Measurements from ENCODE around the gene PLS3.
A peak's percentile ranks its signal among the peaks of the same experiment; 100 is the strongest.

Gene PLS3

GRCh38 chrX:115690511-115691216 is 129.7 kb downstream of the PLS3 start:
- H3K27ac ChIP-seq (ENCODE audit: low read depth, low read length): peak overlapping the region; percentile 81
- no peaks in the 10 kb centered on the region for H3K79me2 ChIP-seq (ENCODE audit: control insufficient read depth, insufficient read depth, low read length, unreplicated experiment)
- peak overlapping the region; percentile 81 for H2AFZ ChIP-seq (ENCODE audit: low read length, unreplicated experiment)
- peaks cover 4% of the 10 kb centered on the region for H3K4me1 ChIP-seq (ENCODE audit: control insufficient read depth, insufficient read depth, low read length, unreplicated experiment)
- no peaks in the 10 kb centered on the region for H3K27me3 ChIP-seq (ENCODE audit: insufficient read depth, low read length)
- H3K36me3 ChIP-seq (ENCODE audit: insufficient read depth, low read length): no peaks in the 10 kb centered on the region
- H3K4me3 ChIP-seq (ENCODE audit: low read depth, low read length): no peak overlapping the region

GRCh38 chrX:115693476-115693875 is 132.5 kb downstream of the PLS3 start:
- no peak overlapping the region for H2AFZ ChIP-seq (ENCODE audit: low read length, unreplicated experiment)
- H3K79me2 ChIP-seq (ENCODE audit: control insufficient read depth, insufficient read depth, low read length, unreplicated experiment): no peaks in the 10 kb centered on the region
- no peaks in the 10 kb centered on the region for H3K36me3 ChIP-seq (ENCODE audit: insufficient read depth, low read length)
- H3K4me3 ChIP-seq (ENCODE audit: low read depth, low read length): no peak overlapping the region
- no peak overlapping the region for H3K27ac ChIP-seq (ENCODE audit: low read depth, low read length)
- H3K4me1 ChIP-seq (ENCODE audit: control insufficient read depth, insufficient read depth, low read length, unreplicated experiment): peaks cover 4% of the 10 kb centered on the region
- no peaks in the 10 kb centered on the region for H3K27me3 ChIP-seq (ENCODE audit: insufficient read depth, low read length)

- Histone ChIP-seq H3K4me3 (ENCODE audit: low read depth, low read length) (no peak overlapping the region), H2AFZ (ENCODE audit: low read length, unreplicated experiment) (no peak overlapping the region), H3K27ac (ENCODE audit: low read depth, low read length) (no peak overlapping the region), H3K27me3 (ENCODE audit: insufficient read depth, low read length) (no peaks in the 10 kb centered on the region), H3K4me1 (ENCODE audit: control insufficient read depth, insufficient read depth, low read length, unreplicated experiment) (peaks cover 4% of the 10 kb centered on the region), H3K79me2 (ENCODE audit: control insufficient read depth, insufficient read depth, low read length, unreplicated experiment) (no peaks in the 10 kb centered on the region), H3K36me3 (ENCODE audit: insufficient read depth, low read length) (no peaks in the 10 kb centered on the region)
Measured at GRCh38 chrX:115694028-115694427, 133.1 kb downstream of the PLS3 start.

GRCh38 chrX:115696039-115696438 is 135.1 kb downstream of the PLS3 start:
- Histone ChIP-seq H3K27ac (ENCODE audit: low read depth, low read length) (no peak overlapping the region), H2AFZ (ENCODE audit: low read length, unreplicated experiment) (no peak overlapping the region)

GRCh38 chrX:115696939-115697338 is 136.0 kb downstream of the PLS3 start:
- no peak overlapping the region for H3K27ac ChIP-seq (ENCODE audit: low read depth, low read length)
- no peak overlapping the region for H3K4me3 ChIP-seq (ENCODE audit: low read depth, low read length)
- no peaks in the 10 kb centered on the region for H3K79me2 ChIP-seq (ENCODE audit: control insufficient read depth, insufficient read depth, low read length, unreplicated experiment)
- no peaks in the 10 kb centered on the region for H3K27me3 ChIP-seq (ENCODE audit: insufficient read depth, low read length)
- H2AFZ ChIP-seq (ENCODE audit: low read length, unreplicated experiment): no peak overlapping the region
- H3K36me3 ChIP-seq (ENCODE audit: insufficient read depth, low read length): no peaks in the 10 kb centered on the region
- no peaks in the 10 kb centered on the region for H3K4me1 ChIP-seq (ENCODE audit: control insufficient read depth, insufficient read depth, low read length, unreplicated experiment)

More at GRCh38 chrX:115696039-115696438, 135.1 kb downstream of the PLS3 start:
- Histone ChIP-seq H3K27me3 (ENCODE audit: insufficient read depth, low read length) (no peaks in the 10 kb centered on the region), H3K4me1 (ENCODE audit: control insufficient read depth, insufficient read depth, low read length, unreplicated experiment) (no peaks in the 10 kb centered on the region), H3K79me2 (ENCODE audit: control insufficient read depth, insufficient read depth, low read length, unreplicated experiment) (no peaks in the 10 kb centered on the region), H3K4me3 (ENCODE audit: low read depth, low read length) (no peak overlapping the region), H3K36me3 (ENCODE audit: insufficient read depth, low read length) (no peaks in the 10 kb centered on the region)

- H3K4me1 ChIP-seq (ENCODE audit: control insufficient read depth, insufficient read depth, low read length, unreplicated experiment): no peaks in the 10 kb centered on the region
- H2AFZ ChIP-seq (ENCODE audit: low read length, unreplicated experiment): no peak overlapping the region
- no peaks in the 10 kb centered on the region for H3K79me2 ChIP-seq (ENCODE audit: control insufficient read depth, insufficient read depth, low read length, unreplicated experiment)
- H3K36me3 ChIP-seq (ENCODE audit: insufficient read depth, low read length): no peaks in the 10 kb centered on the region
- no peaks in the 10 kb centered on the region for H3K27me3 ChIP-seq (ENCODE audit: insufficient read depth, low read length)
- H3K27ac ChIP-seq (ENCODE audit: low read depth, low read length): no peak overlapping the region
- H3K4me3 ChIP-seq (ENCODE audit: low read depth, low read length): no peak overlapping the region
Measured at GRCh38 chrX:115697806-115698205, 136.8 kb downstream of the PLS3 start.

Data from ACC112 (cell line).